Measurements from ENCODE around the gene PCBP3.
"Not testable (repeated sequence)": the region's sequence is repeated elsewhere in the genome, so short reads cannot be mapped to it uniquely, and the experiment has no call there.

PCBP3 gene

DNA sequence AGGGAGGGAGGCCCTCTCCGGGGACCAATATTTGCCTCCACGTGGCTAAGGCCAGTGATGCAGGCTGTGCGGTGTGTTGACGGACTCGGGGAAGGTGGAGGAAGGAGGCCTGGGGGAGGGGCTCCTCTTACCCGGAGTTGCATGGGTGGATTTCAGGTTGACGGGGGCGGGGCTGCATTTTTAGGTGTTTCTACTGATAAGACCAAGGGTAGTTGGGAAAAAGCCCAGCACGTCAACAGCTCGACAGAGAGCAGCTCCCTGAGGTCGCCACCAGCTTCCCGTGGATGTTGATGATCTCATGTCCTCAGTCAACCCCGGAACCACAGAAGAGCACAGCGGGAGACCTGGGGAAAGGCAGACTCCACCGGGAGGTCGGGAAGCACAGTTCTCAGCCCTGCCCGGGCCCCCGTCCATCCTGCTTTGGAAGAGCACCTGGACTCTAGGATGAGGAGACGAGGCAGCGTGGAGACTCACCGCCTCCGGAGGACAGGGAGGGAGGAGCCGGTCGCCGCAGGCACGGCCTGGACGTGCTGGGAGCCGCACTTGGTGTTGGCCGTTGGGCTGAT lies 305.1 kb downstream of the PCBP3 start:
- POLR2A ChIA-PET: no interaction called here
- TF ChIP-seq, protein P1, sequence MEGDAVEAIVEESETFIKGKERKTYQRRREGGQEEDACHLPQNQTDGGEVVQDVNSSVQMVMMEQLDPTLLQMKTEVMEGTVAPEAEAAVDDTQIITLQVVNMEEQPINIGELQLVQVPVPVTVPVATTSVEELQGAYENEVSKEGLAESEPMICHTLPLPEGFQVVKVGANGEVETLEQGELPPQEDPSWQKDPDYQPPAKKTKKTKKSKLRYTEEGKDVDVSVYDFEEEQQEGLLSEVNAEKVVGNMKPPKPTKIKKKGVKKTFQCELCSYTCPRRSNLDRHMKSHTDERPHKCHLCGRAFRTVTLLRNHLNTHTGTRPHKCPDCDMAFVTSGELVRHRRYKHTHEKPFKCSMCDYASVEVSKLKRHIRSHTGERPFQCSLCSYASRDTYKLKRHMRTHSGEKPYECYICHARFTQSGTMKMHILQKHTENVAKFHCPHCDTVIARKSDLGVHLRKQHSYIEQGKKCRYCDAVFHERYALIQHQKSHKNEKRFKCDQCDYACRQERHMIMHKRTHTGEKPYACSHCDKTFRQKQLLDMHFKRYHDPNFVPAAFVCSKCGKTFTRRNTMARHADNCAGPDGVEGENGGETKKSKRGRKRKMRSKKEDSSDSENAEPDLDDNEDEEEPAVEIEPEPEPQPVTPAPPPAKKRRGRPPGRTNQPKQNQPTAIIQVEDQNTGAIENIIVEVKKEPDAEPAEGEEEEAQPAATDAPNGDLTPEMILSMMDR (IDR thresholded peaks at IDR 0.05; ENCODE audit: control extremely low read depth, extremely low read depth, low read depth, missing control alignments): no peak
- CTCF ChIA-PET: interaction anchor here (0.8 kb wide), 1 partner anchor 22 kb away, joined by 4 read pairs; no protein-coding TSS in a partner anchor
- no peak for DNase-seq (ENCODE audit: extremely low spot score)

DNA sequence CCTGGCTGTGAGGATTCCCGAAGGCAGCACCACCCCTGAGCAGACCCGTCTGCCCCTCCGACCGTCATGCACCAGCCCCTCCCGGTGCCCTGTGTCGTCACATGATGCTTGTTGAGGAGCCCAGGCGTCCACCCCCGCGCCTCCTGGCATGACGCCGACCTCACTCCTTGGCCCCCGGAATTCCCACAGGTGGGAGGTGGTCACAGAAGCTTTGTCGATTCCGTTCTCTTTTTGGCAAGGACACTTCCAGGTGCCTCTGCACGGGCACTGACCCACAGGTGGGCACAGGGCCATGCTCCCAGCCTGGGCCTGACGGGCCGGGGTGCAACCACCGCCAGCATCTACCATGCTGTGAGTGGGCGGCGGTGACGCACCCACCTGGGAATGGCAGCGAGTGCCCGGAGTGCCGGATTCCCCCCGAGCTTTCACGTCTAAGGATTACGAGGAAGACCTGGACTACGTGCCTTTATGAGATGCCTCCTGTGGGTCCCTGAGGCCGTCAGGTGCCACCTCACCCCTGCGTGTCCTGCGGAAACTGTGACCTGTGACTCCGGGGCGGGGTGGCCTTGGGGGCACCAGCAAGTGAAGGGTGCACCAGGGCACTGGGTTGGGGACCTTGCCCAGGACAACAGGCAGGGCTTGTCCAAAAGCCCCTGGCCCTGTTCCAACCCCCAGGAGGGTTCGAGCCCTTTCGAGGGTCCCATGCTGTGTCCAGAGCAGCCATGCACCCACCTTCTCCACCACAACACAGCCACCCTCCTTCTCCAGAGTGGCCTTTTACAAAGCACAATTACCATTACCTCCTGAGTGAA lies 306.6 kb downstream of the PCBP3 start:
- no peak for DNase-seq (ENCODE audit: extremely low spot score)
- ChIA-PET CTCF (interaction anchor here (0.9 kb wide), 1 partner anchor 20 kb away, joined by 4 read pairs; no protein-coding TSS in a partner anchor), POLR2A (no interaction called here)
- TF ChIP-seq, protein P1 (IDR thresholded peaks at IDR 0.05; ENCODE audit: control extremely low read depth, extremely low read depth, low read depth, missing control alignments): no peak

DNA sequence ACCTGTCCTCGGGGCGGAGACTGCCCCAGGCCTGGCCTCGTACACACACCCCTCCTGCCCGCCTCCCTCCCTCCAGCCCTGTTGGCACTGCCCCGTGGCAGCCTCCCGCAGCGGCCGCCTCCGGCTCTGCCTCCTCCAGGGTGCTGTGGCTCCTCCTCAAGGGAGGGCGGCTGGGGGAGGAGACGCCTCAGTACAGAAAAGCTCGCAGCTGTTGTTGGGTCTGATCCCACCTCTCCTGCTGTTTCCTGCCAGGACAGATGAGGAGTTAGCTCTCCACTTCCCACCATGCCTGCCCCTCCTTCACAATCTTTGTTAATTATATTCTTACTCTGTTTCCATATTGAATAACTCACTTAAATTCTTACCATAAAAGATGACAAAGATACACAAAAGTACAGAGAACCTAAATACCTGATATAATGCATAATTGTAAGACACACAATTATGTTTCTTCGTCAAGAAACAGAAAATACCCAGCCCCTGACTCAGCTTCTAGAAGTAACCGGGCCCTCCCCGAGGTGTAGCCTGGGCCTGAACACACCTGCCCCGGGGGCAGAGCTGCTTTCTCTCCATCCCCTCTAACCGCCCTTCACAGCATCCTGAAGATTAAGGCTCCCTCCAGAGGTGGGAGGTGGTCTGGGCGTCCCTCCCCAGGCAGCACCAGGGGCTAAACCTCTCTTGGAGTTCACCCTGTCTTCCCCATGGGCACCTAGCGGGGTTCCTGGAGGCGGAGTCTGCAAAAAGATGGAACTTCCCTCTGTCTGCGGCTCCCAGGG lies 307.4 kb downstream of the PCBP3 start:
- POLR2A ChIA-PET: no interaction called here
- no peak for DNase-seq (ENCODE audit: extremely low spot score)
- CTCF ChIA-PET: interaction anchor here (0.9 kb wide), 1 partner anchor 19 kb away, joined by 4 read pairs; no protein-coding TSS in a partner anchor
- TF ChIP-seq, protein P1 (IDR thresholded peaks at IDR 0.05; ENCODE audit: control extremely low read depth, extremely low read depth, low read depth, missing control alignments): no peak

DNA sequence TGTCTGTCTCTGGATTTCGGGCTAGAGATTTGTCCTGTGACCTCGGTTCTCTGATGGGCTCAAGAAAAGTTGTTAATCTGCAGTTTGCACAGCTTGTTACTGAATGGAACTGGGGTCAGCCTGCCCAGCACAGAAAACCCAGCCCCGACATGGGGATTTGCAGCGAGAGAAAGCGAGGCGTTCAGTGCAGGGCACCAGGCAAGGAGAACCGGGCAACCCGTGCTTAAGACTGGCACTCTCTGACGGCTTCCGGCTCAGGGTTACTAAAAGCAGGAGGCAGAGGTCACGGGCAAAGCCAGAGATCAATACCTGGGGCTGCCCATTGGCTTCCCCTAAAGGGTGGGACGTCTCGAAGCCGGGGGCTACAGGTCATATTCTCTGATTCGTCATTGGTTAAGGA lies 308.2 kb downstream of the PCBP3 start:
- TF ChIP-seq, protein P1 (IDR thresholded peaks at IDR 0.05; ENCODE audit: control extremely low read depth, extremely low read depth, low read depth, missing control alignments): no peak
- no peak for DNase-seq (ENCODE audit: extremely low spot score)
- POLR2A ChIA-PET: no interaction called here
- CTCF ChIA-PET: no interaction called here

DNA sequence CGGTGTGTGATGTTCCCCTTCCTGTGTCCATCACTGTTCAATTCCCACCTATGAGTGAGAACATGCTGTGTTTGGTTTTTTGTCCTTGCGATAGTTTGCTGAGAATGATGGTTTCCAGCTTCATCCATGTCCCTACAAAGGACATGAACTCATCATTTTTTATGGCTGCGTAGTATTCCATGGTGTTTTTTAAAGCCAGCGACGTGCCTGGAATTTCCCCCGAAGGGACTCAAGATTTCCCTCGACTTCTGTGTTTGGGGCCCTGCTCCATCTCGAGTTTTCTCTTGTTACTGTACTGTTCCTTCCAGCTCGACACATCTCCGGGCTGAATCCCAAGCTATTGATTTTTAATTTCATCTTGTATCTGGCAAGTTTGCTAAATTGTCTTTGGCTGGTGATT lies 309.0 kb downstream of the PCBP3 start:
- POLR2A ChIA-PET: not testable (repeated sequence)

DNA sequence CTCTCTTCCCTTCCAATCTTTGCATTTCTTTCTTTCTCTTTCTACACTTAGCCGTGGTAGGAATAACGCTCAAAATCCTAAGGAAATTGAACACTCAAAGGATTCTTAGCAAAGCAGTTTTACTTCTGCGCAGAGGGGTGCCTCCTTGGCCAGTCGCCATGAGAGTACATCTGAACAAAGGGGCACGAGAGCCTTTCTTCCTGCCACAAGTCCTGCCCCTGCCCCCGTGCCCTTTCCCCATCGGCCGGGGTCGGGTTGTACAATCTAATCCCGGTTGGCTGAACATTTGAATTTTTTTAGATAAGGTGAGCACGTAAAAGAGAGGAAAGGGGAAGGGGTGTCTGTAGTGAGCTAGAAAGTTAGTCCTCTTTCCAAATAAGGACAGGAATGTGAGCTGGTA lies 309.4 kb downstream of the PCBP3 start:
- CTCF ChIA-PET: interaction anchor here (3.4 kb wide), 1 partner anchor 18 kb away, joined by 10 read pairs; no protein-coding TSS in a partner anchor
- no peak for DNase-seq (ENCODE audit: extremely low spot score)
- TF ChIP-seq, protein P1 (IDR thresholded peaks at IDR 0.05; ENCODE audit: control extremely low read depth, extremely low read depth, low read depth, missing control alignments): no peak
- POLR2A ChIA-PET: no interaction called here

More for the DNA sequence above, 309.0 kb downstream of the PCBP3 start:
- CTCF ChIA-PET: interaction anchor here (3.4 kb wide), 1 partner anchor 18 kb away, joined by 10 read pairs; no protein-coding TSS in a partner anchor
- DNase-seq (ENCODE audit: extremely low spot score): not testable (repeated sequence)
